T-helper 2 cell treated with Interferon-gamma antibody and Interleukin-4, amounts not matched to agents 5 μg/mL and 100 μg/mL, for 36 hours (primary cell): ENCODE measurements around the gene MYO1F.

Experiments
- DNase-seq: peaks from one replicate; pipeline ENCODE4 v3.0.0; 2021; ENCODE audit warnings: low spot score
- H3K27ac Mint-ChIP-seq: one replicate; pipeline ENCODE4 v1.8.0; 2021; ENCODE audit warnings: mild to moderate bottlenecking, mixed read lengths
- H3K27me3 Mint-ChIP-seq: one replicate; pipeline ENCODE4 v1.8.0; 2021; ENCODE audit warnings: low read depth, mixed read lengths
- H3K36me3 Mint-ChIP-seq: one replicate; pipeline ENCODE4 v1.8.0; 2021; ENCODE audit warnings: low read depth, mixed read lengths
- H3K4me1 Mint-ChIP-seq: one replicate; pipeline ENCODE4 v1.8.0; 2021; ENCODE audit warnings: low read depth, mixed read lengths
- H3K4me3 Mint-ChIP-seq: one replicate; pipeline ENCODE4 v1.8.0; 2022; ENCODE audit warnings: mild to moderate bottlenecking, moderate library complexity, mixed read lengths
- H3K9me3 Mint-ChIP-seq: one replicate; pipeline ENCODE4 v1.8.0; 2021; ENCODE audit warnings: mixed read lengths

Gene MYO1F

GRCh38 chr19:8513036-8513686, 64.1 kb downstream of the MYO1F start:
- no peak for DNase-seq
- no peaks in the 10 kb centered on the region for H3K27me3 Mint-ChIP-seq
- no peaks in the 10 kb centered on the region for H3K9me3 Mint-ChIP-seq
- H3K36me3 Mint-ChIP-seq, result peaks cover 22% of the 10 kb centered on the region
- H3K4me1 Mint-ChIP-seq, result peaks cover 38% of the 10 kb centered on the region
- H3K4me3 Mint-ChIP-seq, result peak overlapping the region; percentile 89
- peak overlapping the region; percentile 99 for H3K27ac Mint-ChIP-seq

- peak overlapping the region; percentile 69 for H3K27ac Mint-ChIP-seq
- peaks cover 33% of the 10 kb centered on the region for H3K4me1 Mint-ChIP-seq
- no peaks in the 10 kb centered on the region for H3K9me3 Mint-ChIP-seq
- H3K36me3 Mint-ChIP-seq, result peaks cover 16% of the 10 kb centered on the region
- DNase-seq, result no peak
- H3K4me3 Mint-ChIP-seq, result peak overlapping the region; percentile 70
- H3K27me3 Mint-ChIP-seq, result no peaks in the 10 kb centered on the region
Observed at GRCh38 chr19:8512115-8512967, 64.9 kb downstream of the MYO1F start.

DNA sequence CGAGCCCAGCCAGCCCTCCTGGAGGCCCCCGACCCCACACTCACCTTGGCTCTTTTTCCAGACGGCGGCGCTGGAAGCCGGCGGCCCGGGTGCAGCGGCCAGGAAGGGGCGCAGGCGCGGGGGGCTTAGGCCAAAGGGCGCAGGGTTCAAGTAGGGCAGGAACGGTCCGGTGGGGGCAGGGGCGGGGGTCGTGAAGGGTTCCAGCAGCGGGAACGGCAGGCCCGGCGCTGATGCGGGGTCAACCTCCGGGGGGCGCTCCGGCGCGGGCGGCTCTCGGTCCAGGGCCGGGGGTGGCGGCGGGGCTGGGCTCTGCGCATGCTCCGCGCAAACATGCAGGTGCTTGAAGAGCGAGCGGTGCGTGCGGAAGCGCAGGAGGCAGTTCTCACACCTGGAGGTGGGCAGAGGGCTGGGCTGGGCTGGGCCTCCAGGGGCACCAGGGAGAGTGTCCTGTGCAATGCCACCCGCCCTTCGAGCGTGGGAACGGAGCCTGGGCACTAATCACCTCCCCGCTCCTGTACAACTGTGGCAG, 65.6 kb downstream of the MYO1F start:
- Mint-ChIP-seq H3K4me1 (peaks cover 32% of the 10 kb centered on the region), H3K4me3 (no peak overlapping the region), H3K9me3 (no peaks in the 10 kb centered on the region), H3K27me3 (no peaks in the 10 kb centered on the region), H3K27ac (no peak overlapping the region), H3K36me3 (peaks cover 16% of the 10 kb centered on the region)
- no peak for DNase-seq

GRCh38 chr19:8510589-8511115, 66.6 kb downstream of the MYO1F start:
- no peaks in the 10 kb centered on the region for H3K27me3 Mint-ChIP-seq
- H3K9me3 Mint-ChIP-seq, result no peaks in the 10 kb centered on the region
- no peak for DNase-seq
- H3K27ac Mint-ChIP-seq, result no peak overlapping the region
- peaks cover 18% of the 10 kb centered on the region for H3K36me3 Mint-ChIP-seq
- H3K4me1 Mint-ChIP-seq, result peaks cover 31% of the 10 kb centered on the region
- H3K4me3 Mint-ChIP-seq, result no peak overlapping the region

GRCh38 chr19:8506402-8506957, 70.8 kb downstream of the MYO1F start:
- Mint-ChIP-seq H3K9me3 (no peaks in the 10 kb centered on the region), H3K27me3 (no peaks in the 10 kb centered on the region), H3K27ac (peak overlapping the region; percentile 65), H3K36me3 (peaks cover 2% of the 10 kb centered on the region), H3K4me1 (peaks cover 14% of the 10 kb centered on the region), H3K4me3 (peak overlapping the region; percentile 89)
- no peak for DNase-seq

DNA sequence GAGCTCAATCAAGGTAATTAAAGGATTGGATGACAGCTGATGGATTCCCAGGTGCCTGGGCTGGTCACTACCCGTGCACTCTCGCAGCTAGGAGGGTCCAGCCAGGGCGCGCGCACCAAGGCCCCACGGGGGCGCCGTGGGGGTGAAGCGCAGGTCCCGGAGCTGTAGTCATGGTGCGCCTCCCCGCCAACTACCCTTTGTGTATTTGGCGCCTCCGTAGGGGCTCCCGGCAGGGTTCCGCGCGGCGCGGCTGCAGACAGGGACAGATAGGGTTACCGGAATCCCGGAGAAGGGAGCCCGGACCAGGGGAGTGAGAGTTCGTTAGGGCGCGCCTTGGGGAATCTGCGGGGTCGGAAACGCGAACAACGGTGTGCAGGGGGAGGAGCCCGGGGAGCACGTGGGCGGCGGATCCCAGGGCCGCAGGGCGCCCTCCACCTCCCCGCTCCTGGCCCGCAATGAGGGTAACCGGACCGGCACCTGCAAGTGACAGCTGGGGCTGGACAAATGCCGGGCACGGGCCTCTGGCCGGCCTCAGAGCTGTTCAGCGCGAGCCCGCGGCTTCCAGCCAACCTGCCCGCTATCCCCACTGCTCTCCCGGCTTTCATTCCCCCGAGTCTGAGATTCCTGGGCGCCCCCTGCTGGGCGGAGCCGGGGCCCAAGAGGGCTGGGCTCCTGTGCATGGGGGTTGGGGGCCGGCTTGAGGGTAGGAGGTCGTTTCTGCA, 71.4 kb downstream of the MYO1F start:
- DNase-seq, result peak; percentile 67
- H3K4me3 Mint-ChIP-seq, result peak overlapping the region; percentile 89
- peaks cover 2% of the 10 kb centered on the region for H3K36me3 Mint-ChIP-seq
- no peaks in the 10 kb centered on the region for H3K9me3 Mint-ChIP-seq
- peaks cover 16% of the 10 kb centered on the region for H3K4me1 Mint-ChIP-seq
- H3K27ac Mint-ChIP-seq, result peak overlapping the region; percentile 77
- H3K27me3 Mint-ChIP-seq, result no peaks in the 10 kb centered on the region

- Mint-ChIP-seq H3K27me3 (no peaks in the 10 kb centered on the region), H3K9me3 (no peaks in the 10 kb centered on the region), H3K4me3 (peak overlapping the region; percentile 63), H3K27ac (no peak overlapping the region), H3K36me3 (peaks cover 2% of the 10 kb centered on the region), H3K4me1 (peaks cover 22% of the 10 kb centered on the region)
- no peak for DNase-seq
Observed at GRCh38 chr19:8504919-8505318, 72.3 kb downstream of the MYO1F start.

DNA sequence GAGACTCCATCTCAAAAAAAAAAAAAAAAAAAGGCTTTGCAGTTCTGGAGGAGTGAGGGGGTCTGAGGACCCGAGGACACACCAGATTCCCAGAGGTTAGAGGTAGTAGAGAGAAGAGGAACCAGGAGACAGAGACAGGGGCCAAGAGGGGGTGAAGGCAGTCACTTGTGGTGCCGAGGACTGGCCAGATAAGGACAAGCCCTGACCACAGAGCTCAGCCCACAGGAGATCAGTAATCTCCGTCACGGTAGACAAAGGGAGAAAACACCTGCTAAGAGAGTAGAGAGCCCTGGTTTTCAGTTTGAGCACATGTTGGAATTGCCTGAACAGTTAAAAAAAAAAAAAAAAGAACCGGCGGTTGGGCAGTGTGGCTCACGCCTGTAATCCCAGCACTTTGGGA, 73.1 kb downstream of the MYO1F start:
- peak overlapping the region; percentile 32 for H3K4me3 Mint-ChIP-seq
- DNase-seq, result no peak
- no peak overlapping the region for H3K27ac Mint-ChIP-seq
- peaks cover 22% of the 10 kb centered on the region for H3K4me1 Mint-ChIP-seq
- no peaks in the 10 kb centered on the region for H3K9me3 Mint-ChIP-seq
- no peaks in the 10 kb centered on the region for H3K27me3 Mint-ChIP-seq
- H3K36me3 Mint-ChIP-seq, result peaks cover 2% of the 10 kb centered on the region

GRCh38 chr19:8503510-8503909, 73.7 kb downstream of the MYO1F start:
- H3K27me3 Mint-ChIP-seq, result no peaks in the 10 kb centered on the region
- no peak overlapping the region for H3K4me3 Mint-ChIP-seq

GRCh38 chr19:8501981-8502380, 75.3 kb downstream of the MYO1F start:
- no peak overlapping the region for H3K27ac Mint-ChIP-seq
- H3K36me3 Mint-ChIP-seq, result peaks cover 2% of the 10 kb centered on the region
- H3K4me3 Mint-ChIP-seq, result no peak overlapping the region
- no peaks in the 10 kb centered on the region for H3K27me3 Mint-ChIP-seq
- H3K4me1 Mint-ChIP-seq, result peaks cover 19% of the 10 kb centered on the region
- H3K9me3 Mint-ChIP-seq, result no peaks in the 10 kb centered on the region
- DNase-seq, result no peak

More at GRCh38 chr19:8503510-8503909, 73.7 kb downstream of the MYO1F start:
- H3K27ac Mint-ChIP-seq, result no peak overlapping the region
- H3K9me3 Mint-ChIP-seq, result no peaks in the 10 kb centered on the region
- DNase-seq, result no peak
- H3K36me3 Mint-ChIP-seq, result peaks cover 2% of the 10 kb centered on the region
- peaks cover 22% of the 10 kb centered on the region for H3K4me1 Mint-ChIP-seq

DNA sequence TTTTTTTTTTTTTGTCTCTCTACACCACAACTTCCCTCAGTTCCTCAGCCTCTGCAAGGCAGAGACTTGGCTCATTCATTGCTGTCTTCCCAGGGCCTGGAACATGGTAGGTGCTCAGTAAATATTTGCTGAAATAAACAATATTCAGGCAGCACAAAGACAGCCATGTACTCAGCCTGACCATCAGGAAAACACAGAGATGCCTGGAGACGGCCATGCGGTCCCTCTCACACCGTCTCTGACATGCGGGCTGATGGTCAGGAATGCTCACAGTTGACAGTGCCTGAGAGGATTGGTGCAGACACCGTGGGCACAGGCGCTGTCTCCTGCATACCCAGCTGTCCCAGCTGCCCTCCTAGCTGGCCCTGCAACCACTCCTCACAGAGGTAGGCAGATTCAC, 75.7 kb downstream of the MYO1F start:
- peaks cover 2% of the 10 kb centered on the region for H3K36me3 Mint-ChIP-seq
- H3K27me3 Mint-ChIP-seq, result no peaks in the 10 kb centered on the region
- DNase-seq, result no peak
- H3K4me3 Mint-ChIP-seq, result no peak overlapping the region
- no peak overlapping the region for H3K27ac Mint-ChIP-seq
- no peaks in the 10 kb centered on the region for H3K9me3 Mint-ChIP-seq
- H3K4me1 Mint-ChIP-seq, result peaks cover 19% of the 10 kb centered on the region

GRCh38 chr19:8500158-8500557, 77.1 kb downstream of the MYO1F start:
- no peaks in the 10 kb centered on the region for H3K9me3 Mint-ChIP-seq
- peaks cover 19% of the 10 kb centered on the region for H3K4me1 Mint-ChIP-seq
- no peak overlapping the region for H3K4me3 Mint-ChIP-seq
- DNase-seq, result no peak
- no peaks in the 10 kb centered on the region for H3K36me3 Mint-ChIP-seq
- H3K27ac Mint-ChIP-seq, result peak overlapping the region; percentile 41
- H3K27me3 Mint-ChIP-seq, result no peaks in the 10 kb centered on the region

DNA sequence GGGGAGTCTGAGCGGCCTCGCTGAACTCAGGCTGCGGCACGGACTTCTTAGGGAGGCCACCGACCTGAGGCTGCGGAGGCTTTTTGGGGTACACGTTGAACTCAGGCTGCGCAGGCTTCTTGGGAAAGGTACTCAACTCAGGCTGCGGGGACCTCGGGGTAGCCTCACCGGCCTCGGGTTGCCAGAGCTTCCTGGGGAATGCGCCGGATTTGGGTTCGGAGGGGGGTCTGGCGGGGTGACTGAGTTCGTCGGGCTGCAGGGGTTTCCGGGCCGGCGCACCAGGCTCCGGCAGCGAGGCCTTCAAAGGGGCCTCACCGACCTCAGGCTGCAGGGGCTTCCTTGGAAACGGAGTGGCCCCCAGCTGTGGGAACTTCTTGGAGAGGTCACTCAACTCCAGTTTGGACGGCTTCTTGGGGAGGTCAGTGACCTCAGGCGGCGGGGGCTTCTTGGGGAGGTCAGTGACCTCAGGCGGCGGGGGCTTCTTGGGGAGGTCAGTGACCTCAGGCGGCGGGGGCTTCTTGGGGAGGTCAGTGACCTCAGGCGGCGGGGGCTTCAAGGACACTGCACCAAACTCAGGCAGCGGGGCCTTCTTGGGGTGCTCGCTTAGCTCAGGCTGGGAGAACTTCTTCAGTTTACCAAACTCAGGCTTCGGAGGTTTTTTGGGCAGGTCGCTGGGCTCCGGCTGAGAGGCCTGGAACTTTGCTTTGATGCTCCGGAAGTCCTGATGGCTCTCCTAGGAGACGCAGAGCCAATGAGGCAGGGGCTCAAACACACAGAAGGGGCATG, 78.0 kb downstream of the MYO1F start:
- no peak overlapping the region for H3K27ac Mint-ChIP-seq
- H3K4me3 Mint-ChIP-seq, result no peak overlapping the region
- H3K9me3 Mint-ChIP-seq, result no peaks in the 10 kb centered on the region
- DNase-seq, result no peak
- H3K27me3 Mint-ChIP-seq, result no peaks in the 10 kb centered on the region
- H3K4me1 Mint-ChIP-seq, result peaks cover 17% of the 10 kb centered on the region
- no peaks in the 10 kb centered on the region for H3K36me3 Mint-ChIP-seq
